ENCODE results near the gene ZRANB1.

The ZRANB1 gene

DNA sequence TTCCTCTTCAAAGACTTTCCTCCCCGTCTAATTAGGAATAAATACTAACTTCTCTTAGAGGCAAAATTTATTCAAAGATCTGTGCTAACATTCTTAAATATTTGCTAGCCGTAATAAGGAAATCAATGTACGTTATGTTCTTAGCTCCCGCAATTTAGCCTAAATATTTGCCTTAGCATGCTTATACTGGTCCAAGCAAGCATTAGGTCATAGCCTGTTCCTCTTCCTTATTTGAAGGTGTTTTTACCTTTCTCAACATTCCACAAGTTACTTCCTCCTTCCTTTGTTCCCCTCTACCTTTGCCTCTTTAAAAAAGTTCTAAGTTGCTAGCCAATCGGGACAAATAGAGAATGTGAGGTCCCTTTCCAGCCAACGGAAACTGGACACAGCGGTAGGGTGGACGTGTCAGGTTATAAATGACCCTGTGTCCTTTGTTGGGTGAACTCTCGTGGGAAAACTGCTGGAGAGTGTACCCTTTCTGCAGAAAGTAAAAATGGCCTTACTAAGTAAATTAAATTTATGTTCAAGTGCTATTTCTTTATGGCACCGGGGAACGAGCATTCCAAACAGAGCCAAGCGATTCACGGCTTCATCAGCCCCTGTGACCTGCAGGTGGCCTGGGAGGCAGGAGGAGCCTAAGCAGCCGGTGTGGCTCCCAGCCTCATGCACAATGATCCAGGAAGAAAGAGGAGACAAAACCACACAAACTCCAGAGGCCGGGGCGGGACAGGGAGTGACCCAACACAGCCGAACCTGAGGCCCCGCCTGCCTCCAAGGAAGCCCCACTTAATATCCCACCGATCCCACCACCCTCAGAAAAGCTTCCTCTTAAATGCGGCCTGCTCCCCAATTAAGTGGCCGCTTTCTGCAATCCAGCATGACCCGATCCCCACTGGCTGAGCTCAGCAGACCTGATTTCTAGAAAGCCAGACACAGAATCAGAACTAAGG, 67.0 kb downstream of the ZRANB1 start:
- no peak for DNase-seq

GRCh38 chr10:125009661-125010161, 67.8 kb downstream of the ZRANB1 start:
- DNase-seq: no peak

- DNase-seq: no peak
Observed at GRCh38 chr10:125010362-125010761, 68.4 kb downstream of the ZRANB1 start.

- no peak for DNase-seq
Observed at GRCh38 chr10:125011171-125011925, 69.4 kb downstream of the ZRANB1 start.

DNA sequence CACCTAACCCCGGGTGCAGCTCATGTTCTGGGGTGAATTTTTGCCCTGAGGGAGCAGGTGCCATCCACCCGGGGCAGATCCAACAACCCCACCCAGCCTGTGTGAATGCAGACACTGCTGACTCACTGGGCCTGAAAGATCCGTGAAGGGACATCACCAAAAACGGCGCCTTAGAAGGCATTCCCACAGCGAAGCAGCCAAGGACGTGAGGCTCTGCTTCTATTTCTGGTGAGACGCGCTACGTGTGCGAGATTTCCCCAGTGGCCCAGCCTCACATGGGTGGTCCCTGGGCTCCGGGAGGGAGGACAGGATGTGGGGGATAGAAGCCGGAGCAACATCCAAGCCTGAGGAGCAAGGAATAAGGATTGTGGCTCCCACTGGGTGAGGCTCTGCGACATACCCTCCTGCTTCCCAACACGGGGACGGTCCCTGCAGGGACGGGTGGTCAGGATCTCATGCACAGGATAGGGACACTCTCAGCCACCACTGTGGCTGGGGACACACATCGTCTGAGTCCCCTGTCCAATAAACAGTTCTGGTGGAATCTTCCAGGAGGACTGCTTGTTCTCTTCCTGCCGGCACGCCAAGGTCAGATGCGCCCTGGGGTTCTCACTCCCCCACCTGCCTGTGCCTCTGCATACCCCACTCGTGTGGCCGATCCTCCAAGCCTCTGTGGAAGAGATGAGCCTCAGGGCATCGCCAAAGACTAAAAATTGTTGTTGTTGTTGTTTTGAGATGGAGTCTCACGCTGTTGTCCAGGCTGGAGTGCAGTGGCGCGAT, 70.2 kb downstream of the ZRANB1 start:
- DNase-seq: no peak

DNA sequence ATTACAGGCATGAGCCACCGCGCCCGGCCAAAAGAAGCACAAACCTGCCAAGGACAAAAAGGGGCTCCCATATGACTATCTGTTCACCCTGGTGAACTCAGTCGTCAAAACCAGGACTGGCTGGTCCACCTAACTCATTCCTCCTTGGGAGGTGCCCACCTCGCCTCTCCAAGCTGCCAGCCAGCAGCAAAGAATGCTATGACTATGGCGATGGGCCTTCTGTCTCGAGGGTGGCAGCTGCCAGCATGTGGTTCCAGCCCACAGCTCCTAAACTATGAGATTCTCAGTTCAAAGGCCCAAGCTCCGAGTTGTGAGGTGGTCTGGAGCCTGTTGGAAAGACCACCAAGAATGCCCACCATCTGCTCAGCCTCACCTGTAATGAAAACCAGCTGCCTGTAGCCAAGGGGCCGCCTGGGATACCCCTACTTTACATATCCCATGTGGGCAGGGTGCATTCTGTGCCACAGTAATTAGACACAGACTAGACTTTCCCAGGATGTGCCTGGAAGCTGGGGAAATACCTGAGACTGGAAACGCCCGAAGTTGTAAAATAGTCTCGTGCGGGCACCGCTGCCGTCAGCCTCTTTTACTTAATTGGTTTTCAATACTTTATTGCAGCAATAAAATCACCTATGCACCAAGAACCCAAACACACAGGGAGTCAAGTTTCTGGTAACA, 71.1 kb downstream of the ZRANB1 start:
- no peak for DNase-seq

- no peak for DNase-seq
Observed at GRCh38 chr10:125013529-125013872, 71.6 kb downstream of the ZRANB1 start.

- DNase-seq: no peak
Observed at GRCh38 chr10:125014086-125014830, 72.3 kb downstream of the ZRANB1 start.

DNA sequence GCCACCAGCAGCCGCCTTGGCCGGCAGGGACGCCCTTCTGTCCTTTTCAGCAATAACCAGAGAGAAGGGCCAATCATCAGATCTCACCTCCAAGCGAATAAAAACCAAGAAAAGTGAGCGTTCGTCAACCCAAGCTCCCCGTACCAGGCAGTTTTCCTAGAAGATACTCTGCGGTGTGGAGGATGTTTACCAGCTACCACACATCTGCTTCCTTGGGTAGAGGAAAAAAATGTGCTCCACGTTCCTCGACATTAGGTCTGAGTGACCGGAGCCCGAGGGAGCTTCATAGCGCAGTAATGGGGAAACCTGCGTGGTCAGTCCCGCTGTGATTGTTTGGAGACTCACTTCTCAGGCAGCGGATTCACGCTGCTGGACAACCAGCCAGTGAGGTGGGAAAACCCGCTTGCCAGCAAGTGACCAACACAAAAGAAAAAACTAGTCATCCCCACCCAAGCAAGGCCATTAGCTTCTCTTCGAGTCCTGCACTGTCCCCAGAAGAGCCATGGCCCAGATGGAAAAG, 73.0 kb downstream of the ZRANB1 start:
- DNase-seq: no peak

DNA sequence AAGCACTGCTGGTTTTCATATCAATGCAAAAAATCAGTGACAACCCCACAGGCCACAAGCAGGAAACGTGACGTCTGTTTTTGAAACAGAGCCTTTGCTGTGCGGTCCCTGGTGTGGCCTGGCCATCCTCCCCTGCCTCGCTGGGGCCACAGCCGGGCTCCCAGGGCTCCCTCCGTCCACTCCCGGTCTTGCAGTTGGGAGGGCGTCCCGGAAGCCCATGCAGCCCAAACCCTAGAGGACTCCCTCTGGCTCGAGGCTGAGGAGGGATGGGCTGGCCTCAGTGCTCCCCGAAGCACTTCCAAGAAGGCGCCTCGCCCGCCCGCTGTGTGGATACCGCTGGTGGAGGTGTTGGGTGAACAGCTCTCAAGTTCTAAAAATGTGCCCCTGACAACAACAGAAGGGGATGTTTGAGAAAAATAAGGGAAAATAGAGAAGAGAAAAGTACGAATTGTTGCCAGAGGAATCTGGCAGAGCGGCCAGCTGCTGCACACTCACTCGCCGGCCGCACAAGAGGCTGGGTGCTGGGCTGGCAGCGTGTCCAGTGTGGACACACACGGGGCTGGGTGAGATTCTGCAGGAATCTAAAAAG, 73.5 kb downstream of the ZRANB1 start:
- no peak for DNase-seq

DNA sequence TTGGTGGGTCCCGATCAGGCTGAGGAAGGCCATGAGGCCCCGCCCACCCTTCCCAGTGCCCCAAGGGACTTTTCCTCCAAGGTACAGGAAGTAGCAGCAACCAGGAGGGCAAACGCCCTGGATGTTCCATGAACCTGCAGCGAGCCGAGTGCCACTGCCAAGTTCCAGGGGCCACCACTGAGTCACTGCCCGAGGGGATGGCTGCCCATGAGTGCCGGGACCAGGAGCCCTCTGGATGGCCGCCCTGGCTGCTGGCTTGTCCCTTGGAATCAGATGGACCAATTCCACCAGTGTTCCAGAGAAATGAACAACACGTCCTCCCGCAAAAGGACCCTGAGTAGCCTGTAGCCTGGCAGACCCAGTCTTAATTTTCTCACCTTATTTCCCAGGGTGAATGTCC, 74.2 kb downstream of the ZRANB1 start:
- DNase-seq: no peak

GRCh38 chr10:125016611-125017202, 74.8 kb downstream of the ZRANB1 start:
- no peak for DNase-seq

GRCh38 chr10:125017547-125018298, 75.8 kb downstream of the ZRANB1 start:
- DNase-seq: no peak

GRCh38 chr10:125018576-125019143, 76.7 kb downstream of the ZRANB1 start:
- DNase-seq: no peak

GRCh38 chr10:125020386-125020785, 78.5 kb downstream of the ZRANB1 start:
- DNase-seq: no peak

GRCh38 chr10:125020871-125021270, 78.9 kb downstream of the ZRANB1 start:
- DNase-seq: no peak

GRCh38 chr10:125021686-125022344, 79.9 kb downstream of the ZRANB1 start:
- no peak for DNase-seq

DNA sequence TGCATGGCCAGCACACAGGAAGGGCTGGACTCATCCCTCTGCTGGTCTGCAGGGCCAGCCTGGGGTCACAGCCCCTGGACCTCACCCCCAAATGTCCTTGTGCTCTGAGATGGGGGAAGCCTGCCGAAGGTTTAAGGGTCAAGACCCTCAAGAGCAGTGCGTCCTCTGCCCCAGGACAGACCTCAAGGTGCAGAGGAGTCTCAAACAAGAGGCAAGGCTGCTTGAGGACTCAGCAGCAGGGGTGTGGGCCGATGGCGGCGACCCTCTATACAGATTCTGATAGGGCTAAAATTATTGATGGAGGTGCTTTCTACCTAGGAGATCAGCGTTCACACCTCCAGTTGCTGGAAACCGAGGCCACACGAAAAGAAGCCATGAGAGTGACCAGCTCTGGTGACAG, 80.7 kb downstream of the ZRANB1 start:
- no peak for DNase-seq

DNA sequence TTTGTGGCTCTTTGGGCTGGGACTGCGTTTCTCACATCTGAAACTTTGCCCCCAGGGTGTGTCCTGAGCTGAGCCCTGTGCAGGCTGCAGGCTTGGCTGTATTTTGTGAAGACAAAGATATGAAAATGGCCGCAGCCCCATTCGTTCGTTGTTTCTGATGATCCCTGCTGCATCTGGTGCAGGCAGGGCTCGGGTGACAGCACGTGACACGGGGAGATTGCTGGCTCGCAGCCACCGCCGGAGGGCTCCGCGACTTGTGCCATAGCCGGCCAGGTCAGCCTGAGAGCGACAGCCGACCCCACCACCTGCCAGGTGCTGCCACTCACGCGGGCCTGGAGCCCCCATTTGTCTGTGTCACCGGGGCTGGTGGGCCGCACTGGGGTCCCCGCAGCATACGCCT, 81.3 kb downstream of the ZRANB1 start:
- DNase-seq: no peak
